ENCODE measurements around the gene IL27RA.

IL27RA gene

GRCh38 chr19:14006085-14006765 lies 25.3 kb upstream of the IL27RA start, which contains the start of gene RFX1:
Gene RFX1 (minus strand): TSS chr19:14006320. CDS start chr19:13993843, 12,477 bp downstream.
- no peak within 1 kb of the TSS for H3K23ac ChIP-seq (ENCODE audit: low read length)
- H2BK5ac ChIP-seq (ENCODE audit: low read depth, low read length, poor library complexity) = peak within 1 kb of the TSS; percentile 86
- peak within 1 kb of the TSS; percentile 90 for H3K4me3 ChIP-seq (ENCODE audit: low read depth, low read length)
- no peaks in the 10 kb centered on the region for H3K27me3 ChIP-seq (ENCODE audit: insufficient read depth, low read length)
- H3K79me2 ChIP-seq (ENCODE audit: control insufficient read depth, insufficient read depth, low read length, poor library complexity) = peaks cover 5% of the 10 kb centered on the region
- peak within 1 kb of the TSS; percentile 71 for H3K4me2 ChIP-seq (ENCODE audit: low read length)
- peak within 1 kb of the TSS; percentile 43 for H2AK5ac ChIP-seq (ENCODE audit: low read length)
- H4K12ac ChIP-seq (ENCODE audit: low read depth, low read length) = peak within 1 kb of the TSS; percentile 93
- peak within 1 kb of the TSS; percentile 82 for H3K4ac ChIP-seq (ENCODE audit: low read depth, low read length)
- H3K36me3 ChIP-seq (ENCODE audit: control insufficient read depth in 1 of 2, insufficient read depth in 2 of 2, low read length in 2 of 2) = no peaks in the 10 kb centered on the region
- H4K8ac ChIP-seq (ENCODE audit: low read depth, low read length) = peak within 1 kb of the TSS; percentile 91
- peak; percentile 100 for DNase-seq
- peak within 1 kb of the TSS; percentile 86 for H3K9ac ChIP-seq (ENCODE audit: low read length)
- no CpG with 5 or more reads among the region's 58 CpGs for WGBS (ENCODE audit: extremely low coverage, insufficient coverage, insufficient read length)
- peak within 1 kb of the TSS; percentile 82 for H2BK120ac ChIP-seq (ENCODE audit: insufficient read depth, low read length, poor library complexity)
- H3K9me3 ChIP-seq (ENCODE audit: insufficient read depth, low read depth, low read length) = peaks cover 2% of the 10 kb centered on the region
- no peak within 1 kb of the TSS for H2BK12ac ChIP-seq (ENCODE audit: low read length)
- H3K27ac ChIP-seq (ENCODE audit: low read depth, low read length) = peak within 1 kb of the TSS; percentile 78
- H3K14ac ChIP-seq (ENCODE audit: low read length) = peak within 1 kb of the TSS; percentile 95
- H2AFZ ChIP-seq (ENCODE audit: insufficient read depth, low read length, poor library complexity) = peak within 1 kb of the TSS; percentile 83
- H4K91ac ChIP-seq (ENCODE audit: low read depth, low read length) = peak within 1 kb of the TSS; percentile 91
- peaks cover 9% of the 10 kb centered on the region for H3K79me1 ChIP-seq (ENCODE audit: low read length)
- H3K18ac ChIP-seq (ENCODE audit: low read length) = peak within 1 kb of the TSS; percentile 89
- H3K4me1 ChIP-seq (ENCODE audit: control insufficient read depth in 1 of 2, insufficient read depth in 2 of 2, low read length in 2 of 2) = peaks cover 8 to 14% of the 10 kb centered on the region in 2 experiments

GRCh38 chr19:14006766-14007562 lies 24.6 kb upstream of the IL27RA start:
- peak overlapping the region; percentile 91 for H4K8ac ChIP-seq (ENCODE audit: low read depth, low read length)
- peak overlapping the region; percentile 43 for H2AK5ac ChIP-seq (ENCODE audit: low read length)
- peaks cover 2% of the 10 kb centered on the region for H3K9me3 ChIP-seq (ENCODE audit: insufficient read depth, low read depth, low read length)
- H3K27me3 ChIP-seq (ENCODE audit: insufficient read depth, low read length) = no peaks in the 10 kb centered on the region
- H3K36me3 ChIP-seq (ENCODE audit: control insufficient read depth in 1 of 2, insufficient read depth in 2 of 2, low read length in 2 of 2) = no peaks in the 10 kb centered on the region
- peaks cover 9% of the 10 kb centered on the region for H3K79me1 ChIP-seq (ENCODE audit: low read length)
- peak overlapping the region; percentile 71 for H3K27ac ChIP-seq (ENCODE audit: low read depth, low read length)
- H3K23ac ChIP-seq (ENCODE audit: low read length) = no peak overlapping the region
- peak overlapping the region; percentile 93 for H4K12ac ChIP-seq (ENCODE audit: low read depth, low read length)
- peak overlapping the region; percentile 95 for H3K14ac ChIP-seq (ENCODE audit: low read length)
- H3K9ac ChIP-seq (ENCODE audit: low read length) = peak overlapping the region; percentile 86
- H3K18ac ChIP-seq (ENCODE audit: low read length) = peak overlapping the region; percentile 56
- H3K4me3 ChIP-seq (ENCODE audit: low read depth, low read length) = peak overlapping the region; percentile 74
- H3K4me1 ChIP-seq (ENCODE audit: control insufficient read depth in 1 of 2, insufficient read depth in 2 of 2, low read length in 2 of 2) = peaks cover 8 to 10% of the 10 kb centered on the region in 2 experiments
- H2BK120ac ChIP-seq (ENCODE audit: insufficient read depth, low read length, poor library complexity) = peak overlapping the region; percentile 82
- H2BK5ac ChIP-seq (ENCODE audit: low read depth, low read length, poor library complexity) = peak overlapping the region; percentile 86
- WGBS (ENCODE audit: extremely low coverage, insufficient coverage, insufficient read length) = no CpG with 5 or more reads among the region's 56 CpGs
- peak overlapping the region; percentile 82 for H3K4ac ChIP-seq (ENCODE audit: low read depth, low read length)
- H3K79me2 ChIP-seq (ENCODE audit: control insufficient read depth, insufficient read depth, low read length, poor library complexity) = peaks cover 5% of the 10 kb centered on the region
- peak; percentile 62 to 83 for DNase-seq
- H2AFZ ChIP-seq (ENCODE audit: insufficient read depth, low read length, poor library complexity) = peak overlapping the region; percentile 83
- H2BK12ac ChIP-seq (ENCODE audit: low read length) = no peak overlapping the region
- H4K91ac ChIP-seq (ENCODE audit: low read depth, low read length) = peak overlapping the region; percentile 89
- peak overlapping the region; percentile 71 for H3K4me2 ChIP-seq (ENCODE audit: low read length)

- Histone ChIP-seq H3K36me3 (ENCODE audit: control insufficient read depth in 1 of 2, insufficient read depth in 2 of 2, low read length in 2 of 2) (no peaks in the 10 kb centered on the region), H4K91ac (ENCODE audit: low read depth, low read length) (no peak overlapping the region), H3K27me3 (ENCODE audit: insufficient read depth, low read length) (no peaks in the 10 kb centered on the region), H3K9ac (ENCODE audit: low read length) (no peak overlapping the region), H2BK5ac (ENCODE audit: low read depth, low read length, poor library complexity) (no peak overlapping the region), H3K4me1 (ENCODE audit: control insufficient read depth in 1 of 2, insufficient read depth in 2 of 2, low read length in 2 of 2) (peaks cover 5% of the 10 kb centered on the region in 2 experiments), H3K79me2 (ENCODE audit: control insufficient read depth, insufficient read depth, low read length, poor library complexity) (no peaks in the 10 kb centered on the region), H3K79me1 (ENCODE audit: low read length) (no peaks in the 10 kb centered on the region), H3K4me3 (ENCODE audit: low read depth, low read length) (no peak overlapping the region), H2AFZ (ENCODE audit: insufficient read depth, low read length, poor library complexity) (no peak overlapping the region), H4K12ac (ENCODE audit: low read depth, low read length) (no peak overlapping the region), H3K14ac (ENCODE audit: low read length) (no peak overlapping the region), H4K8ac (ENCODE audit: low read depth, low read length) (no peak overlapping the region), H3K9me3 (ENCODE audit: insufficient read depth, low read depth, low read length) (no peaks in the 10 kb centered on the region), H2AK5ac (ENCODE audit: low read length) (no peak overlapping the region), H2BK120ac (ENCODE audit: insufficient read depth, low read length, poor library complexity) (no peak overlapping the region), H3K4me2 (ENCODE audit: low read length) (no peak overlapping the region), H3K27ac (ENCODE audit: low read depth, low read length) (no peak overlapping the region), H3K4ac (ENCODE audit: low read depth, low read length) (no peak overlapping the region), H2BK12ac (ENCODE audit: low read length) (no peak overlapping the region), H3K18ac (ENCODE audit: low read length) (no peak overlapping the region), H3K23ac (ENCODE audit: low read length) (no peak overlapping the region)
- no CpG with 5 or more reads among the region's 2 CpGs for WGBS (ENCODE audit: extremely low coverage, insufficient coverage, insufficient read length)
- no peak for DNase-seq
These were observed 19.1 kb upstream of the IL27RA start for GRCh38 chr19:14012378-14012915.

- Histone ChIP-seq H3K23ac (ENCODE audit: low read length) (no peak overlapping the region), H3K4me3 (ENCODE audit: low read depth, low read length) (no peak overlapping the region), H2AK5ac (ENCODE audit: low read length) (no peak overlapping the region), H2BK12ac (ENCODE audit: low read length) (no peak overlapping the region), H3K14ac (ENCODE audit: low read length) (no peak overlapping the region), H3K27me3 (ENCODE audit: insufficient read depth, low read length) (no peaks in the 10 kb centered on the region), H4K91ac (ENCODE audit: low read depth, low read length) (no peak overlapping the region), H3K79me1 (ENCODE audit: low read length) (no peaks in the 10 kb centered on the region), H3K18ac (ENCODE audit: low read length) (no peak overlapping the region), H3K9ac (ENCODE audit: low read length) (no peak overlapping the region), H3K9me3 (ENCODE audit: insufficient read depth, low read depth, low read length) (no peaks in the 10 kb centered on the region), H2BK120ac (ENCODE audit: insufficient read depth, low read length, poor library complexity) (no peak overlapping the region), H3K4ac (ENCODE audit: low read depth, low read length) (no peak overlapping the region), H3K4me1 (ENCODE audit: control insufficient read depth in 1 of 2, insufficient read depth in 2 of 2, low read length in 2 of 2) (peaks cover 0 to 2% of the 10 kb centered on the region in 2 experiments), H3K79me2 (ENCODE audit: control insufficient read depth, insufficient read depth, low read length, poor library complexity) (no peaks in the 10 kb centered on the region), H4K12ac (ENCODE audit: low read depth, low read length) (no peak overlapping the region), H3K4me2 (ENCODE audit: low read length) (no peak overlapping the region), H2BK5ac (ENCODE audit: low read depth, low read length, poor library complexity) (no peak overlapping the region), H2AFZ (ENCODE audit: insufficient read depth, low read length, poor library complexity) (no peak overlapping the region), H4K8ac (ENCODE audit: low read depth, low read length) (no peak overlapping the region), H3K27ac (ENCODE audit: low read depth, low read length) (no peak overlapping the region), H3K36me3 (ENCODE audit: control insufficient read depth in 1 of 2, insufficient read depth in 2 of 2, low read length in 2 of 2) (no peaks in the 10 kb centered on the region)
- no CpG with 5 or more reads among the region's 8 CpGs for WGBS (ENCODE audit: extremely low coverage, insufficient coverage, insufficient read length)
- DNase-seq = peak in 1 of 2 donors; percentile 8
These were observed 16.0 kb upstream of the IL27RA start for GRCh38 chr19:14015524-14016035.
